GM12864 (cell line): ENCODE data around the gene ADAM19.

Source experiments
- DNase-seq: peaks from one replicate; pipeline ENCODE4 v3.0.0-alpha.2; 2011; ENCODE audit warnings: low read depth
- H3K4me3 ChIP-seq: 2 replicates; pipeline ENCODE4 v1.5.1; 2011; ENCODE audit warnings: mild to moderate bottlenecking, low read depth, low read length, control low read depth
- TF ChIP-seq, protein P1 (sequence below): IDR thresholded peaks from 2 replicates; pipeline ENCODE4 v1.5.1; 2011; ENCODE audit warnings: low read depth, mild to moderate bottlenecking, moderate library complexity, low read length, control low read depth, inconsistent platforms; ENCODE audit errors: missing control alignments

The ADAM19 gene

DNA sequence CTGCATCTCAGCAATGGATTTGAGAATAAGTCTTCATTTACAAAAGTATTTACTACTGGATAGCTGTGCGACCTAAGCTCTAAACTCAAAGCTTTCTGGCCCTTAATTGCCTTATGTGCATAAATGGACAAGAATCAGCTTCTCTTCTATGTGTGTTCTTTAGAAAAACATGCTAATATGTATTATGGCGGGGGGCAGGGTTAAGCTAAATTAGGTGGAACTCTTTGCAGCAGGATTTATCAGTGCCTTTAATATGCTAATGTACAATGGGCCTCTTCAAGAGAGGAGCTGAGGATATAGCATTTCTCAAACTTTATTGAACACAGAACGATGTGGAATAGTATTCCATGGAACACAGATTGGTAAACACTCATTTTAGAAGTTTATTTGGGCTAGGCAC, 125.6 kb downstream of the ADAM19 start:
- no peak overlapping the region for H3K4me3 ChIP-seq
- no peak for DNase-seq
- TF ChIP-seq, protein P1, sequence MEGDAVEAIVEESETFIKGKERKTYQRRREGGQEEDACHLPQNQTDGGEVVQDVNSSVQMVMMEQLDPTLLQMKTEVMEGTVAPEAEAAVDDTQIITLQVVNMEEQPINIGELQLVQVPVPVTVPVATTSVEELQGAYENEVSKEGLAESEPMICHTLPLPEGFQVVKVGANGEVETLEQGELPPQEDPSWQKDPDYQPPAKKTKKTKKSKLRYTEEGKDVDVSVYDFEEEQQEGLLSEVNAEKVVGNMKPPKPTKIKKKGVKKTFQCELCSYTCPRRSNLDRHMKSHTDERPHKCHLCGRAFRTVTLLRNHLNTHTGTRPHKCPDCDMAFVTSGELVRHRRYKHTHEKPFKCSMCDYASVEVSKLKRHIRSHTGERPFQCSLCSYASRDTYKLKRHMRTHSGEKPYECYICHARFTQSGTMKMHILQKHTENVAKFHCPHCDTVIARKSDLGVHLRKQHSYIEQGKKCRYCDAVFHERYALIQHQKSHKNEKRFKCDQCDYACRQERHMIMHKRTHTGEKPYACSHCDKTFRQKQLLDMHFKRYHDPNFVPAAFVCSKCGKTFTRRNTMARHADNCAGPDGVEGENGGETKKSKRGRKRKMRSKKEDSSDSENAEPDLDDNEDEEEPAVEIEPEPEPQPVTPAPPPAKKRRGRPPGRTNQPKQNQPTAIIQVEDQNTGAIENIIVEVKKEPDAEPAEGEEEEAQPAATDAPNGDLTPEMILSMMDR: no peak

DNA sequence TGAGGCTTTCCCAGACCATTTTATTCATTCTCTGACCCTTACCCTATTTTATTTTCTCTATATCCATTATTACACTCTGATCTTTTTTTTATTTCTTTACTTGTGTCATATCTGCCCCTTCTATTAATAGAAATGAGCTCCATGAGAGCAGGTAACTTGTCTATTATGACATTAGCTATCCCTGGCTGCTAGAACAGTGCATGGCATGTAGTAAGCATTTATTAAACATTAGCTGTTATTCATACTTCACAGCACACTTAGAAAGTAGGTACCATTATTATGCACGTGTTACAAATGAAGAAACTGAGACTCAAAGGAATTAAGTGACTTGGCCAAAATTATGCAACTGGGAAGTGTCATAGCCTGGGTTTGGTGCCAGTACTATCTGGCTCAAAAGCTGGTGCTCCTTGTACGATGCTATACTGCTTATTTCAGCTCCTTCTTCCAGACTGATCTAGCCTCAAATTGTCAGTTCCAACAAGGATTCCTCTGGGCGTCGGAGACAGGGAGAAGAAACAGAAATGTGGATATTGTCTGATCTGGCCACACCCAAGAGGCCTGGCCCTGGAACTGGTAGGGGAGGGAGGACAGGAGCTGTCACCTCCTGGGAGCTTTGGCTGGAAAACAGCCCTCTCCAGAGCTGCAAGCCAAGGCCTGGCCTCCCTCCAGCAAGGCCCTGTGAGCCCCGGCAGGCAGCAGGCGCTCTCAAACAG, 126.4 kb downstream of the ADAM19 start:
- H3K4me3 ChIP-seq: no peak overlapping the region
- TF ChIP-seq, protein P1: no peak
- no peak for DNase-seq

DNA sequence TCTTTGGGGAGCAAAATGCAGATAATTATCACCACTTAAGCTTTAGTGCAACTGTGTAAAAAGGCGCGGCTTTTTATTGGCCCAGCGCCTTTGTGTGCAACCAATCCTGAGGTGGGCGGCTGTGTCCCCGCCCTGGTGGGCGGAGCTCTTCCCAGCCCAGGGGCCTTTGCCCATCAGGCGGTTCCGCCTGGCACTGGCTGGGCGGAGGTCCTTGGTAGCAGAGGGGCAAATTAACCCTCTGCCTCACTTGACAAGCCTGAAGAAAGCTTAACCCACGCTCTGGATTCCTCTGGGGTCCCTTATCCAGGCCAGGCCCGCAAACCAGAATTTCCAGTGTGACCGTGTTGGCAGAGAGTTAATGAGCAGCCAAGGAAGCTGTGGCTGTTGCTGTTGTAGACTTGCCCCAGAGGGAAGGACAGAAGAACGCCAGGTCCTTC, 128.4 kb downstream of the ADAM19 start:
- TF ChIP-seq, protein P1: no peak
- H3K4me3 ChIP-seq: no peak overlapping the region
- no peak for DNase-seq

DNA sequence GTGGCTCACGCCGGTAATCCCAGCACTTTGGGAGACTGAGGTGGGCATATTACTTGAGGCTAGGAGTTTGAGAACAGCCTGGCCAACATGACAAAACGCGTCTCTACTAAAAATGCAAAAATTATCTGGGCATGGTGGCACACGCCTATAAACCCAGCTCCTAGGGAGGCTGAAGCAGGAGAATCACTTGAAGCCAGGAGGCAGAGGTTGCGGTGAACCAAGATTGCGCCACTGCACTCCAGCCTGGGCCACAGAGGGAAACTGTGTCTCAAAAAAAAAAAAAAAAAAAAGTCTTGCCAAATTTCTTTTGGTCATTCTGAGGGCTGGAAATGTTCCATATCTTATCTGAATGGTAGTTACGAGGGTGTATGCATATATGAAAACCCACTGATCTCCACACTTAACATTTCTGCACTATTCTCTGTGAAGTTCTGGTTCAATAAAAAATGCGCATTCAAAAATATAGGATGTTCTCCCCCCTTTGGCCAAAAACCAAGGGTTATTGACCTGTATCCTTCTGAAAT, 129.1 kb downstream of the ADAM19 start:
- no peak overlapping the region for H3K4me3 ChIP-seq
- TF ChIP-seq, protein P1: no peak
- DNase-seq: no peak

DNA sequence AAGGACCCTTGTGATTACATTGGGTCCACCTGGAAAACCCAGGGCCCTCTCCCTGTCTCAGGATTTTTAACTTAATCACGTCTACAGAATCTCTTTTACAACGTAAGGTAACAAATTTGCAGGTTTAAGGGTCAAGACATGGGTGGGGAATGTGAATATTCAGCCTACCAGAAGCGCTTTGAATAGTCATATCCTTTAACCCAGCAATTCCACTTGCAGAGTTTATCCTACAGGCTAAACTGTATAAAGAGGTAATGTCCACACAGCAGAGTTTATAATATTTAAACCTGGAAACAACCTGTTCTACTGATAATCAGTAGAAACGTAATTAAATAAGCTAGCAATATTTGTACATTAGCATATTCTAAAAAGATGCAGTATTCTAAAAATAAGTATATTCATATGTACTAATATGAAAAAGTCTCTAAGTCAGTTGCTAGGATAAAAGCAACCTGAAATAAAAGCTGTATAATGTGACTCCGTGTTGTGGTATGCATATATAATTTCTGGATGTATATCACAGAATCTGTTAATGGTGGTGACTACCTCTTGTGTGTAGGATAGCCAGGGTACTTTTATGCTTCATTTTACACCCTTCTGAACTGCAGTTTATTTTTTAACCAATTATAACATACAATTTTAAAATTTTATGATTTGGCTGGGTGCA, 129.7 kb downstream of the ADAM19 start:
- no peak for DNase-seq
- H3K4me3 ChIP-seq: no peak overlapping the region
- TF ChIP-seq, protein P1: no peak

DNA sequence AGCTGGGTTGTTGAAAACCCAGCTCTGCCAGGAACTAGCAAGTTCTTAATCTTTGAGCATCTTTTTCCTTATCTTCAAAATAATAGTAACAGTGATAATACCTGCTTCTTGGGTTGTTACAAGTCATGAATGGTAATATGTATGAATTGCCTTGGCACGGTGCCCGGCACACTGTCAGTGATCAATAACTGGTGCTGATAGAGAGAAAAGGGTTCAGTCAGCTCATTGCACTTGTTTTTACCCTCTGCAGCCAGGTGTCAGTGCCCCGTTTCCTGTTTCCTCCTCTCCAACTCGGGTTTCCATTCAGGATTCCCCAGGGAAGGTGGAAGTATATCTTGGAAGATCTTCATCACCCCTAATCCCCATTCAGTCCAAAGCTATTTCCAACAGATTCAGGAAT, 131.4 kb downstream of the ADAM19 start:
- TF ChIP-seq, protein P1: no peak
- no peak for DNase-seq
- H3K4me3 ChIP-seq: no peak overlapping the region
